8988T (cell line): ENCODE data around the gene PLEKHG1.

Source experiments
- DNase-seq: peaks from one replicate; pipeline ENCODE4 v3.0.0; 2011

The PLEKHG1 gene

GRCh38 chr6:150622476-150622875 is 22.8 kb downstream of the PLEKHG1 start:
- no peak for DNase-seq

GRCh38 chr6:150622941-150623874 is 23.5 kb downstream of the PLEKHG1 start:
- no peak for DNase-seq

DNA sequence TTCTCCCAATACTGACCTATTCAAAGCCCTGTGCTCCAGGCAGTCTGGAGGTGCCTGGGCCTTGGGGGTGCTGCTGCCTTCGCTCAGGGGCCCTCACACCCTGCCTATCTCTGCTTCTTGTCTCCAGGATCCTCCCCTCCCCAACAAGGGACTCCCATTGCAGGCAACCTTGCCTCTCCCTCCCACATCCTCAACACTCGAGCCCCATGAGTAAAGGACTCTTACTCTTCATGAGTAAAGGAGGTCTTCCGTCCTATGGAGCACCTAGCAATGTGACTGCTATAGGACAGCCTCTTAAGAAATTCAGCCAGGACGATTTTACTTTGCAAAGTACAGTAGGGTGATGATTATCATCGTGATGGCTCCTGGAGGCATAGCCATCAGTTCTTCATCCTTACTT is 24.5 kb downstream of the PLEKHG1 start:
- no peak for DNase-seq

DNA sequence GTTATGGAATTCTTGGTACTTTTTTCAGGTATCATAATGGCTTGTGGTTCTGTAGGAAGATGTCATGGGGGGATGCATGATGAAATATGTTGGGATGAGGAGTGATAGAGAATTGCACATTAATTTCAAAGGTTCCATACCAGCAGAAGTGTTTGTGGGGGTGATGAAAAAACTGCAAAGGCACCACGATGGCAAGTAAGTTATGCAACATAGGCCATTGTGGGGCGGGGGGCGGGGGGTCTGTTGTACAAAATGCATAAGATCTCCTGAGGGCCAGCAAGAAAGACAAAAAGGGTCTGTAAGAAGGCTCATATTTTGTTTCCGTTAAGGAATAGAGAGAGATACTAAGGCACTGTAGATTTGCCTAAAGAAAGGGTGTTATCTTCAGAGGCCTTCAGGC is 26.2 kb downstream of the PLEKHG1 start:
- DNase-seq, result no peak

GRCh38 chr6:150627154-150627553 is 27.5 kb downstream of the PLEKHG1 start:
- no peak for DNase-seq

- DNase-seq, result no peak
Measured at GRCh38 chr6:150627585-150628025, 27.9 kb downstream of the PLEKHG1 start.

DNA sequence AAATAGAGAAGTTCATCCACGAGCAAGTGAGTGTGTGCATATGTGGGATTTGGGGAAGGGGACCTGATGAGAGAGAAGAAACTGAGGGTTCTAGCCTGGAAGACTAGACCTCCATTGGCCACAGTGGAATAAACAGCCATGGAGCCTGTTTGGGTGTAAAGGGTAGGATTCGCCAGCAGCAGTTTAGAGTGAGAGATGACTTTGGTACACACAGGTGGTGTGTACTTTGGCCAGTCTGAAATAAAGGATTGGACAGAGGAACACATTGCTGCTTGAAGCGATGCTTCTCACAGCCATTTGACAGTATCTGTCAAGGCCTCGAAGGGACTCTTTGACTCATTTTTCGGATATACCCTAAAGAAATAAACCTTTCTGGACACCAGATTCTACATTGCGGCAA is 29.2 kb downstream of the PLEKHG1 start:
- no peak for DNase-seq

GRCh38 chr6:150631283-150631983 is 31.7 kb downstream of the PLEKHG1 start:
- no peak for DNase-seq

- no peak for DNase-seq
Measured at GRCh38 chr6:150631984-150632642, 32.4 kb downstream of the PLEKHG1 start.

DNA sequence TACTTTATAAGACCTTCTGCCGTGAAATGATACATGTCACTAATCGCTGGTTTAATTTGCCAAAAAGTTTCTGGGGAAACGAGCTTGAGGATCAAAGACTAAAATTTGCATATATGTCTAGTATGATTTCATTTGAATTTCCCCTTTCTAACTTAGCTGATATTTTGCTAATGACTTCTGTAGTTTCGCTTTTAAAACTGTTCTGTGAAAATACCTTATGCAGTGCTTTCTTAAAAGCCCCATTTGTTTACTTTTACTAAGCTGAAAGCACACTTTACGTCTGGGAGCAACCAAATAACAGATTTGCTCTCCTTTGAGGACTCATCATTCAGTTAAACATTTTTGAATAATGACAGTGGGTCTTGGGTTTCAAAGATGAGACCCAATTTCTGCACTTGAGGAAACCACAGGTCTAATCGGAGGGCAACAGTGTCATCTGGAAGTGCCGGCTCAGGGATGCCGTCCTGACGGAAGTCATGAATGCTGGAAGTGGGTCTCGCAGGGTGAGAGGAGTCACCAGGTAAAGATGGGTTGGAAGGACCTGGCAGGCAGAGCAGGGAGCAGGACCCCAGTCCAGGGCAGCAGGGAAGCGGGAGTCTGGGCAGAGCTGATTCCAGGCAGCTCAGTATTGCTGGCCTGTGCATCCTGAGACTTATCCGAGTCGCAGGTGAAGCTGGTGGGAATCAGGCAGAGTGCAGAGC is 33.2 kb downstream of the PLEKHG1 start:
- no peak for DNase-seq

- DNase-seq, result no peak
Measured at GRCh38 chr6:150633486-150633834, 33.8 kb downstream of the PLEKHG1 start.

GRCh38 chr6:150634176-150634963 is 34.7 kb downstream of the PLEKHG1 start:
- no peak for DNase-seq

- no peak for DNase-seq
Measured at GRCh38 chr6:150634964-150635292, 35.2 kb downstream of the PLEKHG1 start.

- no peak for DNase-seq
Measured at GRCh38 chr6:150635906-150636514, 36.3 kb downstream of the PLEKHG1 start.

DNA sequence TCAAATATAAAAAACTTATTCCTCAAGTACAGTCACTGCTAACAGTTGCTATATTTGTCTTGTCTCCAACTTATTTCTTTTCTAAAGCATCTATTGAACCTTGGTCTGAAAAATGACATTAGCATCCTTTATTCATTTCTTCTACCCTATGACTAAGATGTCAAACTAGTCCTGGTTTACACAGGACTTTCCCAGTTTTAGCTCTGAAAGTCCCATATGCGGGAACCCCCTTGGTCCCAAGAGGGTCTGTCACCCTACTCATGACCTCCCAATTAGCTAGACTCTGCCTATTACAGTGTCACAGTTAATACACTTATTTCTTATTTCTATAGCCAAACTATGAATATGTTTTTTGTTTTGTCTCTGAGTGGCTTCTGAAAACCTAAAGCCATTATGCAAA is 37.1 kb downstream of the PLEKHG1 start:
- no peak for DNase-seq

- no peak for DNase-seq
Measured at GRCh38 chr6:150637266-150637665, 37.6 kb downstream of the PLEKHG1 start.

GRCh38 chr6:150638267-150638666 is 38.6 kb downstream of the PLEKHG1 start:
- no peak for DNase-seq

DNA sequence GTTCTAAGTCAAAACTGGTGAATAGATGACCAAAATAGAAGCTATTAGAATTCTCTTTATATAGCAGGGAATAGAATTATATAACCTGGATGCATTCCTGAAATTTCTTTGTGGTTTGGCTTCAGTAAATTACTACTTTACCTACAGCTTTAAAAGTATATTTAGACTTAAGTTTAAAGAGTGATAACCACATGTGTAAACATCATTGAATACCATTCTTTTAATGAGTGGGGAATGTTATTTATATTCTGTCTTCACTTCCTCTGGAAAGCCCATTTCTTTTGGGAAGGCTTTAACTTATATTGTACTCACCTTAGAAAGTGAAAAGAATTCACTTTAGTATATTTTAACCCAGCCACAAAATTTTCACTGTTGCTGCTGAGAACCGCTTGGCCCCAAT is 39.1 kb downstream of the PLEKHG1 start:
- DNase-seq, result no peak

DNA sequence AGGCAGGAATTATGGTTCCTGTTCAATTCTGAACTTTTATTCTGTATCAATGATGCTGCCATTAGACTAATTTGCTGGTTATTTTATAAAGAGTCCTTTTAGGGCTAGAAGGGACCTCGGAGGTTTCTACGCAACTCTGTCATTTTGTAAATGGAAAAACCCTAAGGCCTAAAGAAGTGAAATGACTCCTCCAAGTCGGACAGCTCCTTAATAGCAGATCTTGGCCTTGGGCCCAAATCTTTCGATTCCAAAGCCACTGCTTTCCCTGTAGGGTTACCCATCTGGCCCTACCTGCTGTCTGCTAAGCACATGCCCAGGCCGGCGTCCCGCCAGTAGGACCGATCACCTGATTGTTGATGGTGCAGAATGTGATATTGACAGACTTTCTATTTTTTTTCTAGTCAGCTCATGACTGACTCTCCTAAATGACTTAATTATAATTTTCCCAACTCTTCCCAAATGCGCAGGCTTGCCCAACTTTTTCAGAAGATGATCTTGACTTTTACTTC is 40.2 kb downstream of the PLEKHG1 start:
- DNase-seq, result no peak

DNA sequence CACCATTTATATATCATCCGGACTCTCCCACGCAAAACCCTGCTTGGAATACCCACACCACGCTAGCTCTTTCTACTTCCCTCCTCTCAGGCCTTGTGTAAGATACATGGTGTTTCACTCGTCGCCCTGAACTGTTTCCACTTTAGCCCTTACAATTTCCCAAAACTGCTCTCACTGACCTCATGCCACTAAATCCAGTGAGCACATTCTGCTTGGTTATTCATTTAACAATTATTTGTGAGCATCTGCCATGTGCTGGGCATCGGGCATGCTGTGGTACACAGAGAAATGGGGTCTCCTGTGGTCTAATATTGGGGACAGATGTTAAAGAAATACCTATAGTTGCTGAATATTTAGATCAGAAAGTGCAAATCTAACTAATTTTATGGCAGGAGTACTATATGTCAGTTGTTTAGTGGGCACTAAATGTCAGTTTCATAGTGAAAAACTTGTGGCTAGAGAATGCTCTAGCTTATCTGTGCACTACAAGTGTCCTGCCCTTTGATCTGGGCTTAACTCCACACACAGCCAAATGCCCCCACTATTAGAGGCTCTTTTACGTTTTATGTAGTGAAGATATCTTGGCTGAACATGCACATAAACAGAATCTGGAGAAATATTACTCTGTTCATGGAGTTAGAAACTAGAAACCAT is 41.0 kb downstream of the PLEKHG1 start:
- no peak for DNase-seq
